ENCODE measurements around the gene SZT2.

SZT2 gene

GRCh38 chr1:43426221-43426620 lies 36.5 kb downstream of the SZT2 start:
- no peak for DNase-seq

DNA sequence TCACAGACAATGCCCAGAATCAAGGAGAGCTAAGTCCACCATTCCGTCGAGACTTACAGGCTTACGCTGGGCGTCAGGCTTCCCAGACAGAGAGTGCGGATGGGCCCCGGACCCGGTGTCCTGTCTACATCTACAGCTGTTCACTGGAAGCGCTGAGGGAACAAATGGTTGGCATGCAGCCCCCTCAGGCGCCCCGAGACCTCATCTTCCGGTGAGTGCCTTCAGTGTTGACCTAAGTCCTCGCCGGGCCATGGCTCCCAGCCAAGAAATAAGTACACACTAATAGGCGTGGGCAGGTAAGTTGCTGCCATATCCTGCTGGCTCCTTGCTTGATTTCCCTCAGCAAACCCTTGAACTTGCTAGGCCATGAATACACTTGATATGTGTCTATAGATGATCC lies 37.8 kb downstream of the SZT2 start:
- no peak for DNase-seq

DNA sequence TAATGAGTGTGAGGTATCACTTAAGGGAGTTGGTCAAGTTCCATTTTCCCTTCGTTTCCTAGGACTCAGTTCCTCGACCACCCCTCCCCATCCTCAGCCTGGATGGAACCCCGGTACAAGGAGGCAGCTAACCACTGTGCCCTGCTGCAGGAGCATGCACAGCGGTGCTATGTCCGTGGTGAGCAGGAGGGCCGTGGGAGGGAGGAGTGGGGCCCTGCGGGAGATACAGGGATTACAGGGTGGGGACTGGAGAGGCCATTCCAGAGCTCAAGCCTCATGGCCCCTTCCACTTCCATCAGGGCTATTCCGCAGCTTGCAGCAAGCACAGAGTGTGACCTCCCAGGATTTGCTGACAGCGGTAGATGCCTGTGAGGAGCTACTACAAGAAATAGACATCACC lies 38.2 kb downstream of the SZT2 start:
- no peak for DNase-seq

DNA sequence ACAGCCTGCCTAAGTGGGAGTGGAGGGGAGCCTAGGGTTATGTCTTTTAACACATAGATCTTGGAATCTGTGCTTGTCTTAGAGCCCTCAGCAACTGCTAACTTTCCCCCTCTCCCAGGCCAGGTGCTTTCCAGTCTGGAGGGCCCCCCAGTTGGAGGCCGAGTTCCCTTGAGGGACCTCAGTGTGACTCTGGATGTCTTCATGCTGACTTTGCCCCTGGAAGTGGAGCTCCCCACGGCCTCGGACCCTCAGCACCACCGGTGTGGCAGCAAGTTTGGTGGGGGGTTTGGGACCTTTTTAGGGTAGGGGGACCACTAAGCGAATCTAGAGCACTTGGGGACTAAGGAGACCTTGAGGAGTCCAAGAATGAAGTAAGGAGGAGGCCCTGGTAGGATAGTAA lies 41.1 kb downstream of the SZT2 start:
- no peak for DNase-seq

- no peak for DNase-seq
Measured at GRCh38 chr1:43431676-43432075, 42.0 kb downstream of the SZT2 start.

DNA sequence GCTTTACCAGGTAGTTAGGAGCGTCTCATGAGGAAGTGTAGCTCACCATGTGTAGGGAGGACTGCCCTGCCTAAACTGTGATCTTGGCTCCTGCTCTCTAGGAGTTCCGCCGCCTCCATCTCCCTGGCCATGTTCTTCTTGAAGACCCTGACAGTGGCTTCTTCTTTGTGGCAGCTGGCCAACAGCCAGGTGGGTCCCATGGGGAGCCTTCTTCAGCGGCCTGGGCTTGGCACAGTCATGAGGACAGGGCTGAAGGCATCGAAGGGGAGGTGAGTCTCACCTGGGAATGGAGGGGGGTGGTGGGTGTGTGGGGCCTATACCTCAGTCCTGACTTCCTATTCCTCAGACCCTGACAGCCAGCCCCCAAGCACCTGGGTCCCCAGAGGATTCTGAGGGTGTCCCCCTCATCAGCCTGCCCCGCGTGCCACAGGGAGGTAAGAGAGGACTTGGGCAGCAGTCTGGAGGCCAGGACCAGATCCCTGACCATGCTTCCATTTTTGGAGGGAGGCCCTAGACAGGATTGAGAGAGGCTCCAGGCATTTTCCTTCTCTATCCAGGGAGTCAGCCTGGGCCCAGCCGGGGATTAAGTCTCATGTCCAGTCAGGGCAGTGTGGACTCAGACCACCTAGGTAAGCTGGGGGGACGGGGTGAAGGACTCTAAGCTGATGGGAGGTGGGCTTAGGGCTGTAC lies 42.6 kb downstream of the SZT2 start:
- DNase-seq, result no peak

DNA sequence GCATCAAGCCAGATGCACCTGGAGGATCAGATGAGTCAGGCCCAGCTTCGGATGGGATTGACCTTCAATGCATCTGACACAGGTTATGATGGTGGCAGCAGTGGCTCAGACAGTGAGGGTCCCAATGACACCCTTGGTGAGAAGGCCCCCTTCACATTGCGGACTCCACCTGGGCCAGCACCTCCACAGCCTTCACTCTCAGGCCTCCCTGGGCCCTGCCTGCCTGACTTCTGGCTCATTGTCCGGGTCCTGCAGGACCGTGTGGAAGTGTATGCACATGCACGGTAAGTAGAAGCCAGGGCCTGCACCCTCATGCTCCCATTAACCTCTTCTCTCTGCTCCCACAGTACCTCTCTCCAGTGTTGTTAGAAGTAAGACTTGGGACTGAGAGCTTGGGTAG lies 43.2 kb downstream of the SZT2 start:
- no peak for DNase-seq

GRCh38 chr1:43434256-43434655 lies 44.6 kb downstream of the SZT2 start:
- no peak for DNase-seq

DNA sequence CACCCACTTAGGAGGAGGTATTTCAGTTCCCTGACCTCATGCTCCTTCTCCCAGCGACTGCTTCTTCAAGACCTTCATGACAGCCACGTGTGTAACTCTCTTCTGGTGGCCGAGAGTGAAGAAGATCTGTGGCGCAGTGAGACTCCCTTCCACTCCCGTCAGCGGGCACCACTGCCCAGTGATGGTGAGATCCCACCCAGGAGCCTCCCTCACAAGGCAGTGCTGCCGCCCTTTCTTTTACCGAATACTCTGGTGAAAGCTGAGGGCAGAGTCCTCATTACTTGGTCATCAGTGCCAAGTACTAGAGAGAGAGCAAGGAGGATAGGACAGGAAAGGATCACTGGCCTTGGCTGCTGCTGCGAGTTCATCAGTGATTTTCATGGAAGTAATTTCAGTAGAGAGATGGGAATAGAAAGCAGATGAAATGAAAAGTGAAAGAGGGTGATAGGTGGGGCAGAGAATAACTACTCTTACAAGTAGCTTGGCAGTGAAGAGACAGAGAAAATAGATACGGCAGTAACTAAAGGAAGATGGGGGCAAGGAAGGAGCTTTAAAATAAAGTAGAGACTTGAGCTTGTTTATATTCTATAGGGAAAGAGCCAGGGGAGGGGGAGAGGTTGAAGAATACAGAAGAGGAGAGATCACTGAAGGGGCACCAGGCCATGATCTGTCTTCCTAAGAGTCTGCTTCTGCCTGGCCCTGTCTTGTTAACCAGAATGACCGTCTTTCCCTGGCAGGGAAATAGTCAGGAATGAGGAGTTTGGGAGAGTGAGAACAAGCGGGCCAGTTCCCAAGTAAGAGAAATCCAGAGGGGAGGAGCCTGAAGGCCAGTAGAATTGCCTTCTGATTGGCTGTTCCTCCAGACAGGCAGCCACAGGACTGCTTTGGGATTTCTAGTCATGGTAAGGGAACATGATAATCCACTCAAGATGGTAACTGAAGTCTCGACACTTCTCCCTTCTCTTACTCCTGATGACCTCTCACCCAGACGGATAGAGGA lies 45.7 kb downstream of the SZT2 start:
- no peak for DNase-seq

DNA sequence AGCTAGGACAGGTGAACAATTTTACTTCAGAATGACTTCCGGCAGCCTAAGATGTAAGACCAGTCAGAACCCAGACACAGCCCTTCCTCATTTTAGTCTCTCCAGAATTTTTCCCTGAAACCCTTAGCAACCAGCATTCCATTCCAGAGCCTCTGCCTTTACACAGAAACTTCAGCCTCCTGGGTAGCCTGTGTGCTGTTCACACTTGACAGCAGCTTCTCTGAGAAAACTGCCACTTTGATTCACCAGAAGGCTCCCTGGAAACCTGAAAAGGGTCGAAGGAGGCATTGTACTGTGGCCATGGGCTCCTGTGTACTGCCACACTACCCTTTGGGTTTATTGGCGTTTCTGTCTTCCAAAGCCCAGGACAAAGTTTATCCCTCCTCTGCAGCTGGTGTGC lies 46.7 kb downstream of the SZT2 start:
- no peak for DNase-seq

DNA sequence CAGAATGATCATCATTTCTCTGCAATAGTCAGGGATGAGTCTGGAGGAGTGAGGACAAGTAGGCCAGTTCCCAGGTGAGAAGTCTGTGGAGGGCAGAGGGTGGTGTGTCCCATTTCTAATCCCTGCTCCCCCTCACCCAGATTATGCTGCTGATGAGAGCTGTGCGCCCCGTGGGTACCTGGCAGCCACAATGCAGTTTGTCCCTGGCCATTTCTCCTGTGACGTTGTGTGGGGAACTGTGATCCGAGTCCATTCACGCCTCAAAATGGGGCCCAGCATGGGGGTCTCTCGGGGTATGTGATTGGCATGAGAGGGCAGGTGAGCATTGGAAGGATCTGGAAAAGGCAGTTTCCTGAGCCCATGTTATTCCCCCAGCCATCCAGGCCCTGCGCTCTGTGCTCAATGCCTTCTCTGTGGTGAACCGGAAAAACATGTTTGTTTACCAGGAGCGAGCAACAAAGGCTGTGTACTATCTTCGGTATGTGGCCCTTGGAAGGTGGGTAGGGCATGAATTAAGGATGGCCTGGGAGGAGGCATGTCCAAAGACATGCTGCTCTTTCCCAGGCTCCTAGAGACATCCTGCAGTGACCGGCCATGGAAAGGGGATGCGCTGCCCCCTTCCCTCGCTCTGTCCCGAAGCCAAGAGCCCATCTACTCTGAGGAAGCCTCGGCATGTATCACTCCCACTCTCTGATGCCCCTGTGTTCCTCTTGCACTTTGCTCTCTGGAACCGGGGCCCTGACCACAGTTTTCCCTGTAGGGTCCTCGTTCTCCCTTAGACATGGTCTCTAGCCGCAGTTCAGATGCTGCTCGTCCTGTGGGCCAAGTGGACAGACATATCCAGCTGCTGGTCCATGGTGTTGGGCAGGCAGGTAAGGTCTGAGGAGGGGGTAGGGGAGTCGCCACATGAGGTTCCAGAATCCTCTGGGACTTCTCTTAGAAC lies 47.6 kb downstream of the SZT2 start:
- no peak for DNase-seq

GRCh38 chr1:43438006-43438405 lies 48.3 kb downstream of the SZT2 start:
- no peak for DNase-seq

DNA sequence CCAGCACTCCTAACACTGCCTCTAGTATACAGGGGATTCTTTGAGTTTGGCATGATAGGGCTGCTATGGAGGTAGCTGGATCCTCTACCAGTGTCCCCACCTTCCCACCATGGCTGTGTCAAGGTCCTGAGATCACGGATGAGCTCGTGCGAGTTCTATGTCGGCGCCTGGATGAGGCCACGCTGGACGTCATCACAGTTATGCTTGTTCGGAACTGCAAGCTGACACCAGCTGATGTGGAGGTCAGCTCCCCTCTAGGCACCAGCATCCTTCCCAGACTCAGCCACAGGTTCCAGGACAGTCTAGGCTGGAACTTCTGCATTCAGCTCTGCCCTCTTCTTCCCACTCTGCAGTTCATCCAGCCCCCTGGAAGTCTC lies 48.9 kb downstream of the SZT2 start:
- no peak for DNase-seq

GRCh38 chr1:43438953-43439581 lies 49.4 kb downstream of the SZT2 start:
- DNase-seq, result no peak

GRCh38 chr1:43439781-43440180 lies 50.1 kb downstream of the SZT2 start:
- no peak for DNase-seq

DNA sequence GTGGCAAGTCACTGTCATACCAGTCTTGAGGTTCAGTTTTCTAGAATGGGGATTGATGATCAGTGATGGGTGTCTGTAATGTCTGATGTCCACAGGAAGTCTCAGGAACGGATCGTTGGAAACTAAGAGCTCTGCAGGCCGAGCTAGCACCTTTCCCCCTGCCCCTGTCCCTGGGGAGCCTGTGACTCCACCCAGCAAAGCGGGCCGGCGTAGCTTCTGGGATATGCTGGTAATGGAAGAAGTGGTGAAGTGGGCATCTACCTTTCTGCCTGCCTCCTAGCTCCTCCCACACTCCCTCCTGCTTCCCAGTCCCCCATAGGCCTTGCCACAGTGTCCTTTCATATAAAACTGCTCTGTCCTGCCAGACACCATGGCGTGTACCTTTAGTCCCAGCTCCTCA lies 50.7 kb downstream of the SZT2 start:
- DNase-seq, result no peak

DNA sequence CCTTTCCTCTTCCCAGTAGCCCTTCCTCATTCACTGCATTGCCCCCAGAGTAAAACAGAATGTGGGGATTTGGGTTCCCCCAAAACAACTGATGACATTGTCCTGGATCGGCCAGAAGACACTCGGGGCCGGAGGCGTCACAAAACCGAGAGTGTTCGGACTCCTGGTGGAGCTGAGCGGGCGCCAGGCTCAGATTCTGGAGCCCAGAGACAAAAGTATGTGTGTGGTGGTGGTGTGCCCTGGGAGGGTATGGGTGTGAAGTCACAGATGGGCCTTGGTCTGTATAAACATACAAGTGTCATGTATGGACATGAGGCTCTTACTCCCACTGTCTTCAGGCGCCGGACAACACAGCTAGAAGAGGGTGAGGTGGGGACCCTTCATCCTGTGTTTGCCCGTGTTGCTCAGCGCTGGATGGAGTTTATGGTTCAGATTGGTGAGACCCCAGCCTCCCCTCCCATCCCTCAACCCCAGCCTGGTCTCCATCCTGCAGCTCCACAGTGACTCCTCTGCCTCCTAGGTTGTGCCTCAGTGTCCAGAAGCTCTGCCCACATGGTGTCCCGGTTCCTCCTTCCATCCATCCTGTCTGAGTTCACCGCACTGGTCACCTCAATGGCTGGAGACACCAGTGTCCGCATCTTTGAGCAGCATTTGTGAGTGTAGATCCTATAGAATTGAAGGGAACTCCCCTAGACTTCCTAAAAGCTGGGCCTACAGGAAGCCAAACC lies 51.6 kb downstream of the SZT2 start:
- DNase-seq, result no peak

- no peak for DNase-seq
Measured at GRCh38 chr1:43441894-43442637, 52.4 kb downstream of the SZT2 start.

- DNase-seq, result no peak
Measured at GRCh38 chr1:43442756-43443155, 53.1 kb downstream of the SZT2 start.

- no peak for DNase-seq
Measured at GRCh38 chr1:43443197-43443946, 53.7 kb downstream of the SZT2 start.
